Measurements from ENCODE around the gene FCN2.

Gene FCN2

GRCh38 chr9:134835448-134835847, 45.2 kb upstream of the FCN2 start:
- no peak overlapping the region for H3K4me3 ChIP-seq (replicated peaks; ENCODE audit: low read depth, low read length)
- no peak for DNase-seq (ENCODE audit: low read depth)
- no peak for TF ChIP-seq CTCF (IDR thresholded peaks at IDR 0.05; ENCODE audit: low read length, missing control alignments)

GRCh38 chr9:134835987-134836386, 44.6 kb upstream of the FCN2 start:
- no peak for TF ChIP-seq CTCF (IDR thresholded peaks at IDR 0.05; ENCODE audit: low read length, missing control alignments)
- no peak for DNase-seq (ENCODE audit: low read depth)
- H3K4me3 ChIP-seq (replicated peaks; ENCODE audit: low read depth, low read length), result no peak overlapping the region

- TF ChIP-seq CTCF (IDR thresholded peaks at IDR 0.05; ENCODE audit: low read length, missing control alignments), result no peak
- H3K4me3 ChIP-seq (replicated peaks; ENCODE audit: low read depth, low read length), result no peak overlapping the region
- DNase-seq (ENCODE audit: low read depth), result no peak
Observed at GRCh38 chr9:134836406-134836970, 44.1 kb upstream of the FCN2 start.

- TF ChIP-seq CTCF (IDR thresholded peaks at IDR 0.05; ENCODE audit: low read length, missing control alignments), result no peak
- DNase-seq (ENCODE audit: low read depth), result no peak
- H3K4me3 ChIP-seq (replicated peaks; ENCODE audit: low read depth, low read length), result no peak overlapping the region
Observed at GRCh38 chr9:134837529-134837928, 43.1 kb upstream of the FCN2 start.

- TF ChIP-seq CTCF (IDR thresholded peaks at IDR 0.05; ENCODE audit: low read length, missing control alignments), result no peak
- no peak for DNase-seq (ENCODE audit: low read depth)
Observed at GRCh38 chr9:134838651-134839454, 41.8 kb upstream of the FCN2 start.

GRCh38 chr9:134839455-134840125, 41.0 kb upstream of the FCN2 start:
- H3K4me3 ChIP-seq (replicated peaks; ENCODE audit: low read depth, low read length), result no peak overlapping the region
- DNase-seq (ENCODE audit: low read depth), result no peak
- no peak for TF ChIP-seq CTCF (IDR thresholded peaks at IDR 0.05; ENCODE audit: low read length, missing control alignments)

More at GRCh38 chr9:134838651-134839454, 41.8 kb upstream of the FCN2 start:
- H3K4me3 ChIP-seq (replicated peaks; ENCODE audit: low read depth, low read length), result no peak overlapping the region
